BE2C (cell line): Measurements from ENCODE around the gene SPSB2.
"Not testable (repeated sequence)": the region's sequence is repeated elsewhere in the genome, so short reads cannot be mapped to it uniquely, and the experiment has no call there.

Experiments
- DNase-seq: peaks from one replicate; pipeline ENCODE4 v3.0.0-alpha.2; 2020
- H3K27me3 ChIP-seq: fragments of 250-450 bp; sonication (Bioruptor Pico); 2 replicates; pipeline ENCODE4 v1.5.1; 2020; ENCODE audit warnings: mild to moderate bottlenecking
- H3K36me3 ChIP-seq: fragments of 250-450 bp; sonication (Bioruptor Pico); 2 replicates; pipeline ENCODE4 v1.5.1; 2020; ENCODE audit warnings: mild to moderate bottlenecking
- H3K4me1 ChIP-seq: fragments of 250-450 bp; sonication (Bioruptor Pico); 2 replicates; pipeline ENCODE4 v1.5.1; 2020
- H3K4me3 ChIP-seq: 2 replicates; pipeline ENCODE4 v1.5.1; 2011; ENCODE audit warnings: low read depth, low read length
- H3K9me3 ChIP-seq: fragments of 250-450 bp; sonication (Bioruptor Pico); 2 replicates; pipeline ENCODE4 v1.5.1; 2020
- CTCF ChIP-seq: IDR thresholded peaks from 2 replicates; pipeline ENCODE4 v1.5.1; 2012; ENCODE audit warnings: mild to moderate bottlenecking, low read depth, low read length

SPSB2 gene

GRCh38 chr12:6883683-6884082 is 10.6 kb upstream of the SPSB2 start:
- peaks cover 6% of the 10 kb centered on the region; the same call in 1 of the 2 replicates for H3K4me1 ChIP-seq
- TF ChIP-seq CTCF: no peak

GRCh38 chr12:6883252-6883651 is 10.1 kb upstream of the SPSB2 start:
- H3K36me3 ChIP-seq: peaks cover 7% of the 10 kb centered on the region
- no peaks in the 10 kb centered on the region for H3K9me3 ChIP-seq
- no peak overlapping the region for H3K4me3 ChIP-seq
- DNase-seq: no peak
- H3K4me1 ChIP-seq: peaks cover 6% of the 10 kb centered on the region; the same call in 1 of the 2 replicates
- no peaks in the 10 kb centered on the region for H3K27me3 ChIP-seq
- no peak for TF ChIP-seq CTCF

More at GRCh38 chr12:6883683-6884082, 10.6 kb upstream of the SPSB2 start:
- Histone ChIP-seq H3K4me3 (no peak overlapping the region), H3K36me3 (peaks cover 7% of the 10 kb centered on the region), H3K9me3 (no peaks in the 10 kb centered on the region), H3K27me3 (no peaks in the 10 kb centered on the region)
- no peak for DNase-seq

DNA sequence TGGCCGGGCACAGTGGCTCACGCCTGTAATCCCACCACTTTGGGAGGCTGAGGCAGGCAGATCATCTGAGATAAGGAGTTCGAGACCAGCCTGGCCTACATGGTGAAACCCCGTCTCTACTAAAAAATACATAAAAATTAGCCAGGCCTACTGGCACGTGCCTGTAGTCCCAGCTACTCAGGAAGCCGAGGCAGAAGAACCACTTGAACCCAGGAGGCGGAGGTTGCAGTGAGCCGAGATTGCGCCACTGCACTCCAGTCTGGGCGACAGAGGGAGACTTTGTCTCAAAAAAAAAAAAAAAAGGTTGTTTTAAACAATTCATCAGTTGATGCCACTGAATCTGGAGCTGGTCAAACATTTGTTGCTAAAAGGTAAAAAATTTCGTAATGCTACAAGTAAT is 6.7 kb upstream of the SPSB2 start:
- H3K9me3 ChIP-seq, H3K27me3 ChIP-seq, DNase-seq, H3K4me1 ChIP-seq, H3K4me3 ChIP-seq, H3K36me3 ChIP-seq: not testable (repeated sequence)

DNA sequence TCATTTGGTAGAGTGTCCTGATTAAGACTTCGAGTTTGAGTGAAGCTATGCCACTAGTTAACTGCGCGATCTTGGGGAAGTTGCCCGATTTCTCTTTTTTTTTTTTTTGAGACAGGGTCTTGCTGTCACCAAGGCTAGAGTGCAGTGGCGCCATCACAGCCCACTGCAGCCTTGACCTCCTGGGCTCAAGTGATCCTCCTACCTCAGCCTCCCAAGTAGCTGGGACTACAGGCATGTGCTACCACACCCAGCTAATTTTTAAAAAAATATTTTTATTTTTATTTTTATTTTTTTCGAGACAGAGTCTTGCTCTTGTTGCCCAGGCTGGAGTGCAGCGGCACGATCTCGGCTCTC is 889 bp upstream of the SPSB2 start:
- not testable (repeated sequence) for DNase-seq, H3K9me3 ChIP-seq, H3K27me3 ChIP-seq, H3K4me1 ChIP-seq
- peaks cover 30% of the 10 kb centered on the region for H3K36me3 ChIP-seq
- H3K4me3 ChIP-seq: peak overlapping the region; percentile 86

DNA sequence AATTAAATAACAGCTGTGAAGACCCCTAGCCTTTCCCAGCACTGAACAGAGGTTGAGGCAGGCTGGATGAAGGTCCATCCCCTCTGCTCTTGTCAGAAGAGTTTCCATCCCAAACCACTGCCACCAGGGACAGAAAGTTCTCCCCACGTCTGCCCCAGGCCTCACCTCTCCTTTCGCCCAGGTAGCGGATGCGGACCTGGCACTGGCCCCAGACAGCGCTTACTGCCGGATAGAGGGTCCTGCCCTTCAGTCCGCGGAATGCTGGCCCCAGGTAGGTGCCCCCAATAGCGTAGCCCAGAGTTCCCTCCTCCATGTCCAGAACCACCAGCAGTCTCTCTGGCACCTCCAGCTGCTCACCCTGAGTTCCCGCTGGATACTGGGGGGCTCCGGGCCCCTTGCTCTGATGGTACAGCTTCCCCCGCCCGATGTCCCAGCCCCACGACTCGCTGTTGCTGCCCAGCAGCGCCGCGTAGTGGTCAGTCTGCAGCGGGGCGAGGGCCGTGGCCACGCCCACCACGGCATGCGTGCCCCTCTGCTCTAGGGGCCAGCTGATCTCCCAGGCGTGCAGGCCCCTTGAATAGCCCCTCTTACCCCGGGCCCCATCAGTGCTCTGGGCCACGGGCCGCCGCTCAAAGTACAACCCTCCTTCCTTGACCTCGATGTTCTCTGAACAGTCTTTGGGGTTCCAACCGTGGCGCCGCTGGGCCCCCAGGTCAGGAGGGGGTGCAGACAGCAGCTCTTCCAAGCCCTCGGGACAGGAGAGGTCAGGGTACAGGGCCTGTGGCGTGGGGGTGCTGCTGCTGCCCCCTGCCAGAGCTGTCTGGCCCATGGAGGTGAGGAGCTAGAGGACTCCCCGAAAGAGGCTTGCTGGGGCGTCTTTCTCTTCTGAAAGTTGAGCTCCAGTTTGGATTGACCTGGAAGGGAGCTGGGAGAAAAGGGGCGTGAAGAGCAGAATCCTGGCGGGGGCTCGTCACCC is 742 bp downstream of the SPSB2 start:
- no peaks in the 10 kb centered on the region for H3K27me3 ChIP-seq
- peak overlapping the region; percentile 86 for H3K4me3 ChIP-seq
- H3K9me3 ChIP-seq: no peaks in the 10 kb centered on the region
- peak; percentile 93 for TF ChIP-seq CTCF
- peak; percentile 92 for DNase-seq
- peaks cover 32% of the 10 kb centered on the region for H3K36me3 ChIP-seq
- peaks cover 8% of the 10 kb centered on the region; the same call in 1 of the 2 replicates for H3K4me1 ChIP-seq

DNA sequence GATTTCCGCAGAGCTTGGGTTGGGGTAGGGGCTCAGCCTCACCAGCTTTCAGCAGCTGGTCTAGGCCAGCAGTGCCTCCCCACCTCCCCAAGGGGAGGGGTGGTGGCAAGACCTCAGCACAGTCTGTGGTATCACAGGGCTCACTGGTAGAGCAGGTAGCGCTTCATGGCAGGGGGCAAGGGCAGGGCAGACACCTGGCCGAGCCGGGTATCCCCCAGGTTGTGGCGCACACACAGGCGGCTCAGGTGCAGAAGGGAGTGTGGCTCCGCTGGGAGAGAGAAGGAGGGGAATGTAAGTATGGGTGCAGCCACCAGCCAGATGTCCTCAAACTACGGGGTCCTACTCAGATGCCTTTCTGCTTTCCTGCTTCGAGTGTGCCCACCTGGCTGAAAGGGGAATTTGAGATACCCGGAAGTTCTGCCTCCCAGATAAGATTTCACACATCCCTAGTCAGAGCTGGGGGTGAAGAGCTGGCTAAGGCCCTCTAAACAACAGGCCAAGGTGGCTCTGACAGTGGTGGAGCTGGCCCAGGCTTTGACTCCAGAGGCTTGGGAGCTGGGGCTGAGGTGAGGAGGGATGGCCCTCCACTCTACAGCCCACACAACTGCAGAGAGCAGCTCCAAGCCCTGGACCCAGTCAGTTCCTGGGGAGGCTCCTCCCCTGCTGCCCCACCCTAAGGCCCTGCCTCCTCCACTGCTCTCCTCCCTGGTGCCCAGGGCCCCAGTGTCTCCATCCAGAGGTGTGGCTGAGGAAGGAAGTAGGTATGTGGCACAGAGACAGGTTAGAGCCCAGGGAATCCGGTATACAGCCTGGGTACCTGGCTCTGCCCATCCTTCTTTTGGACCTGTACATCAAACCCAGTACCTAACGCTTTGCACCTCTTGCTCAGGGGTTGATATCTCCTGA is 1.8 kb downstream of the SPSB2 start:
- DNase-seq: peak; percentile 48
- H3K27me3 ChIP-seq: no peaks in the 10 kb centered on the region
- H3K36me3 ChIP-seq: peaks cover 34% of the 10 kb centered on the region
- no peaks in the 10 kb centered on the region for H3K9me3 ChIP-seq
- peak; percentile 8; the same call in 1 of the 2 replicates for TF ChIP-seq CTCF
- peak overlapping the region; percentile 86 for H3K4me3 ChIP-seq
- H3K4me1 ChIP-seq: peaks cover 14% of the 10 kb centered on the region

GRCh38 chr12:6870304-6870703 is 2.8 kb downstream of the SPSB2 start:
- H3K4me3 ChIP-seq, H3K9me3 ChIP-seq, H3K27me3 ChIP-seq, DNase-seq: not testable (repeated sequence)
- Histone ChIP-seq H3K4me1 (peaks cover 14% of the 10 kb centered on the region), H3K36me3 (peaks cover 43% of the 10 kb centered on the region)
